GM21528 (cell line): Measurements from ENCODE around the gene FAM171A2.

ENCODE experiments used
- ATAC-seq: cut with Tn5 transposase; IDR thresholded peaks from one replicate; pipeline ENCODE4 v1.9.1; 2021; ENCODE audit warnings: mild to moderate bottlenecking, moderate library complexity; ENCODE audit not compliant: unreplicated experiment, low FRiP score

Gene FAM171A2

GRCh38 chr17:44309472-44309871, 54.2 kb downstream of the FAM171A2 start:
- no peak for ATAC-seq

- ATAC-seq = no peak
Measured at GRCh38 chr17:44308865-44309264, 54.8 kb downstream of the FAM171A2 start.

GRCh38 chr17:44308320-44308818, 55.3 kb downstream of the FAM171A2 start, which contains the start of gene RUNDC3A:
TSS of gene RUNDC3A (plus strand) at chr17:44308601. CDS start at chr17:44308833, 232 bp downstream.
- no peak for ATAC-seq

- no peak for ATAC-seq
Measured at GRCh38 chr17:44307387-44308186, 56.1 kb downstream of the FAM171A2 start.

GRCh38 chr17:44304651-44305050, 59.0 kb downstream of the FAM171A2 start:
- ATAC-seq = no peak
